Neuronal stem cell (in vitro differentiated cells): ENCODE data around the gene NEK8.

Experiments used
- DNase-seq: peaks from one replicate; pipeline ENCODE4 v3.0.0-alpha.2; 2013; ENCODE audit warnings: low spot score
- H2AFZ ChIP-seq: one replicate; pipeline ENCODE4 v1.6.1; 2013; ENCODE audit warnings: mild to moderate bottlenecking, low read length, inconsistent platforms
- H2AK5ac ChIP-seq: 2 replicates; pipeline ENCODE4 v1.6.1; 2013; ENCODE audit warnings: low read depth, mild to moderate bottlenecking, inconsistent platforms, low read length, moderate library complexity, mixed read lengths
- H2BK120ac ChIP-seq: 2 replicates; pipeline ENCODE4 v1.6.1; 2013; ENCODE audit warnings: low read depth, mild to moderate bottlenecking, inconsistent platforms, low read length, moderate library complexity, mixed read lengths
- H2BK12ac ChIP-seq: one replicate; pipeline ENCODE4 v1.6.1; 2013; ENCODE audit warnings: low read length, inconsistent platforms
- H2BK15ac ChIP-seq: 2 replicates; pipeline ENCODE4 v1.6.1; 2013; ENCODE audit warnings: mild to moderate bottlenecking, low read length, inconsistent platforms, mixed read lengths
- H2BK5ac ChIP-seq: one replicate; pipeline ENCODE4 v1.6.1; 2013; ENCODE audit warnings: inconsistent platforms, mild to moderate bottlenecking, low read length, moderate library complexity
- H3K14ac ChIP-seq: one replicate; pipeline ENCODE4 v1.6.1; 2013; ENCODE audit warnings: low read length, inconsistent platforms
- H3K18ac ChIP-seq: 2 replicates; pipeline ENCODE4 v1.6.1; 2013; ENCODE audit warnings: low read length, inconsistent platforms
- H3K23ac ChIP-seq: 2 replicates; pipeline ENCODE4 v1.6.1; 2013; ENCODE audit warnings: low read depth, mild to moderate bottlenecking, mixed read lengths, low read length, inconsistent platforms; ENCODE audit not compliant: poor library complexity
- H3K27ac ChIP-seq: replicated peaks from 3 replicates; pipeline ENCODE4 v1.5.1; 2013; ENCODE audit warnings: low read length, inconsistent platforms
- H3K27me3 ChIP-seq, 3 experiments: 2 replicates each; pipeline ENCODE4 v1.6.1; 2013; ENCODE audit warnings: low read length in 3 of 3, mild to moderate bottlenecking in 2 of 3, inconsistent platforms in 1 of 3, low read depth in 1 of 3, mixed read lengths in 1 of 3, moderate library complexity in 1 of 3; ENCODE audit not compliant: control insufficient read depth in 3 of 3, insufficient read depth in 3 of 3
- H3K36me3 ChIP-seq, 2 donors: replicated peaks in 1 of 2; 2 replicates each; pipeline ENCODE4 v1.6.1; 2013; ENCODE audit warnings: low read length in 2 of 2; ENCODE audit not compliant: control insufficient read depth in 2 of 2, insufficient read depth in 2 of 2
- H3K4ac ChIP-seq: 2 replicates; pipeline ENCODE4 v1.6.1; 2013; ENCODE audit warnings: inconsistent platforms, mild to moderate bottlenecking, low read length, moderate library complexity
- H3K4me1 ChIP-seq, 2 donors: 1 replicate in 1 of 2; 2 replicates in 1 of 2; pipeline ENCODE4 v1.6.1; 2013; ENCODE audit warnings: low read length in 2 of 2, low read depth in 1 of 2; ENCODE audit not compliant: control insufficient read depth in 2 of 2, insufficient read depth in 1 of 2
- H3K4me2 ChIP-seq: one replicate; pipeline ENCODE4 v1.6.1; 2013; ENCODE audit warnings: mild to moderate bottlenecking, low read length, inconsistent platforms; ENCODE audit not compliant: insufficient read depth, poor library complexity, severe bottlenecking
- H3K4me3 ChIP-seq, 2 donors: 2 replicates each; pipeline ENCODE4 v1.5.1; 2013; ENCODE audit warnings: low read length in 2 of 2, mild to moderate bottlenecking in 2 of 2, inconsistent platforms in 1 of 2, moderate library complexity in 1 of 2
- H3K79me1 ChIP-seq: one replicate; pipeline ENCODE4 v1.6.1; 2013; ENCODE audit warnings: low read depth, mild to moderate bottlenecking, inconsistent platforms, low read length, moderate library complexity
- H3K9ac ChIP-seq: one replicate; pipeline ENCODE4 v1.6.1; 2013; ENCODE audit warnings: mild to moderate bottlenecking, low read depth, low read length, inconsistent platforms; ENCODE audit not compliant: poor library complexity
- H3K9me3 ChIP-seq, 2 donors: replicated peaks in 1 of 2; 2 replicates each; pipeline versions ENCODE3 to v1.6.1; 2013; ENCODE audit warnings: low read length in 2 of 2, mild to moderate bottlenecking in 2 of 2, inconsistent platforms in 1 of 2, low read depth in 1 of 2, mixed read lengths in 1 of 2, moderate library complexity in 1 of 2; ENCODE audit not compliant: control insufficient read depth in 2 of 2, insufficient read depth in 1 of 2
- H4K8ac ChIP-seq: one replicate; pipeline ENCODE4 v1.6.1; 2013; ENCODE audit warnings: low read depth, mild to moderate bottlenecking, inconsistent platforms, low read length, moderate library complexity
- H4K91ac ChIP-seq: one replicate; pipeline ENCODE4 v1.6.1; 2013; ENCODE audit warnings: low read length, low read depth, mild to moderate bottlenecking, inconsistent platforms; ENCODE audit not compliant: poor library complexity
- WGBS, 2 donors: extraction: QIAGEN DNeasy Blood & Tissue Kit; methylation state at CpG; one replicate each; pipeline ENCODE4 v1.1.7; 2013; ENCODE audit warnings: missing lambda C conversion rate in 2 of 2, mixed read lengths in 1 of 2; ENCODE audit not compliant: insufficient read length in 2 of 2, insufficient replicate concordance in 1 of 2; ENCODE audit errors: extremely low coverage in 2 of 2; 5-methylcytosine and 5-hydroxymethylcytosine counted together

The NEK8 gene

GRCh38 chr17:28744972-28745785 is 16.6 kb downstream of the NEK8 start:
- Histone ChIP-seq H3K18ac (peak overlapping the region; percentile 100), H3K4me2 (peak overlapping the region; percentile 73), H2BK15ac (peak overlapping the region; percentile 99), H2BK12ac (peak overlapping the region; percentile 93), H3K14ac (peak overlapping the region; percentile 91), H3K79me1 (peaks cover 27% of the 10 kb centered on the region), H3K9ac (peak overlapping the region; percentile 95), H3K9me3 (peaks cover 0 to 9% of the 10 kb centered on the region in 2 donors), H3K4me1 (peaks cover 19 to 26% of the 10 kb centered on the region in 2 donors), H4K91ac (peak overlapping the region; percentile 66), H3K4me3 (peak overlapping the region; percentile 74 to 98), H2BK120ac (peak overlapping the region; percentile 100), H3K27ac (peak overlapping the region; percentile 100), H2BK5ac (peak overlapping the region; percentile 100), H2AK5ac (peak overlapping the region; percentile 100), H3K36me3 (peaks cover 39 to 69% of the 10 kb centered on the region in 2 donors), H3K23ac (peak overlapping the region; percentile 95), H3K27me3 (no peaks in the 10 kb centered on the region), H4K8ac (peak overlapping the region; percentile 95), H2AFZ (no peak overlapping the region), H3K4ac (peak overlapping the region; percentile 93)
- WGBS, 2 donors = no CpG with 5 or more reads among the region's 31 CpGs
- peak; percentile 62 for DNase-seq

- H2BK5ac ChIP-seq = peak overlapping the region; percentile 100
- H4K91ac ChIP-seq = no peak overlapping the region
- H3K23ac ChIP-seq = no peak overlapping the region
- no peaks in the 10 kb centered on the region for H3K27me3 ChIP-seq
- peak overlapping the region; percentile 16 for H2BK120ac ChIP-seq
- H3K27ac ChIP-seq = peak overlapping the region; percentile 100
- peak overlapping the region; percentile 100 for H2AK5ac ChIP-seq
- peak overlapping the region; percentile 74 to 98 for H3K4me3 ChIP-seq
- H4K8ac ChIP-seq = no peak overlapping the region
- H3K79me1 ChIP-seq = peaks cover 27% of the 10 kb centered on the region
- H2BK15ac ChIP-seq = peak overlapping the region; percentile 99
- H3K36me3 ChIP-seq = peaks cover 46 to 71% of the 10 kb centered on the region in 2 donors
- peak overlapping the region; percentile 65 for H2BK12ac ChIP-seq
- peak overlapping the region; percentile 95 for H3K9ac ChIP-seq
- no peak overlapping the region for H2AFZ ChIP-seq
- H3K4me2 ChIP-seq = peak overlapping the region; percentile 73
- H3K9me3 ChIP-seq = peaks cover 0 to 6% of the 10 kb centered on the region in 2 donors
- peaks cover 19 to 30% of the 10 kb centered on the region in 2 donors for H3K4me1 ChIP-seq
- H3K14ac ChIP-seq = no peak overlapping the region
- peak overlapping the region; percentile 13 for H3K4ac ChIP-seq
- no CpG with 5 or more reads among the region's 4 CpGs for WGBS, 2 donors
- peak overlapping the region; percentile 100 for H3K18ac ChIP-seq
- no peak for DNase-seq
Measured at GRCh38 chr17:28745786-28746411, 17.3 kb downstream of the NEK8 start.

GRCh38 chr17:28746611-28747050 is 18.0 kb downstream of the NEK8 start:
- Histone ChIP-seq H4K8ac (no peak overlapping the region), H2BK120ac (no peak overlapping the region), H3K4me3 (peak overlapping the region; percentile 9 to 74), H3K9ac (peak overlapping the region; percentile 9), H3K36me3 (peaks cover 50 to 72% of the 10 kb centered on the region in 2 donors), H2BK15ac (no peak overlapping the region), H2BK12ac (no peak overlapping the region), H3K23ac (peak overlapping the region; percentile 40), H2BK5ac (peak overlapping the region; percentile 32), H3K4ac (no peak overlapping the region), H3K9me3 (peaks cover 0 to 3% of the 10 kb centered on the region in 2 donors), H2AFZ (no peak overlapping the region), H2AK5ac (no peak overlapping the region), H3K27me3 (no peaks in the 10 kb centered on the region), H3K18ac (peak overlapping the region; percentile 70), H3K4me2 (peak overlapping the region; percentile 52), H3K79me1 (peaks cover 27% of the 10 kb centered on the region), H3K27ac (peak overlapping the region; percentile 72), H4K91ac (no peak overlapping the region), H3K14ac (no peak overlapping the region), H3K4me1 (peaks cover 19 to 30% of the 10 kb centered on the region in 2 donors)
- no CpG with 5 or more reads among the region's 5 CpGs for WGBS, 2 donors
- no peak for DNase-seq
